PC-3 (cell line): ENCODE data around the gene OTUD1. TPM values are rescaled to one million over a fixed set of nuclear protein-coding genes. Genes with fewer than 3 reads are reported as not detected.

Experiments used
- ATAC-seq: fragments of 200-7000 bp; cut with Tn5 transposase; 2 replicates; pipeline ENCODE4 v1.9.1; 2020; ENCODE audit warnings: mild to moderate bottlenecking, moderate library complexity
- BruUV-seq: library from RNA; stranded (reverse); fragments of 400-500 nt; replicated peaks from 2 replicates; lab custom pipeline; 2021; lab: Mats Ljungman, UMichigan
- CTCF ChIA-PET: fragments of 300-600 bp; sonication (Branson Sonifier 250); formaldehyde crosslinking; loops from one replicate; lab custom pipeline; 2022; ENCODE audit warnings: antibody characterized with exemption; lab: Charles Lee
- POLR2A ChIA-PET: fragments of 300-600 bp; sonication (Branson Sonifier 250); formaldehyde crosslinking; loops from one replicate; lab custom pipeline; 2022; ENCODE audit warnings: antibody characterized with exemption; ENCODE audit not compliant: unreplicated experiment; lab: Charles Lee
- DNase-seq: peaks from one replicate; pipeline ENCODE4 v3.0.0-alpha.2; 2015
- H2AFZ ChIP-seq: fragments of 300-600 bp; sonication (generic); 2 replicates; pipeline ENCODE4 v1.6.0; 2016; ENCODE audit warnings: antibody characterized with exemption, low read length
- H3F3A ChIP-seq: fragments of 300-600 bp; sonication (generic); one replicate; pipeline ENCODE4 v1.6.0; 2017; ENCODE audit warnings: antibody characterized with exemption, low read length, control low read depth, mild to moderate bottlenecking; ENCODE audit not compliant: unreplicated experiment
- H3K27ac ChIP-seq: fragments of 300-600 bp; sonication (generic); 2 replicates; pipeline ENCODE4 v1.5.1; 2016; ENCODE audit warnings: mild to moderate bottlenecking, low read length
- H3K27me3 ChIP-seq: fragments of 300-600 bp; sonication (generic); 2 replicates; pipeline ENCODE4 v1.6.1; 2016; ENCODE audit warnings: low read length, mixed read lengths
- H3K36me3 ChIP-seq: fragments of 300-600 bp; sonication (generic); 2 replicates; pipeline ENCODE4 v1.6.1; 2016; ENCODE audit warnings: low read depth, mixed run types, low read length, mixed read lengths
- H3K4me1 ChIP-seq: fragments of 300-600 bp; sonication (generic); 2 replicates; pipeline ENCODE4 v1.5.1; 2016; ENCODE audit warnings: low read length; ENCODE audit not compliant: insufficient read depth
- H3K4me2 ChIP-seq: fragments of 300-600 bp; sonication (generic); 2 replicates; pipeline ENCODE4 v1.6.0; 2016; ENCODE audit warnings: low read length
- H3K4me3 ChIP-seq: fragments of 300-600 bp; sonication (generic); 2 replicates; pipeline ENCODE4 v1.5.1; 2016; ENCODE audit warnings: mild to moderate bottlenecking, low read length, mixed read lengths
- H3K79me2 ChIP-seq: fragments of 300-600 bp; sonication (generic); 2 replicates; pipeline ENCODE4 v1.6.1; 2017; ENCODE audit warnings: low read length, mixed read lengths
- H3K9ac ChIP-seq: fragments of 300-600 bp; sonication (generic); 2 replicates; pipeline ENCODE4 v1.6.0; 2016; ENCODE audit warnings: mild to moderate bottlenecking, low read length
- H3K9me2 ChIP-seq: fragments of 300-600 bp; sonication (generic); replicated peaks from 2 replicates; pipeline ENCODE4 v1.6.1; 2016; ENCODE audit warnings: mixed run types, low read length, mixed read lengths
- H3K9me3 ChIP-seq: fragments of 300-600 bp; sonication (generic); 2 replicates; pipeline ENCODE4 v1.6.1; 2016; ENCODE audit warnings: low read length, mixed read lengths
- H4K20me1 ChIP-seq: fragments of 300-600 bp; sonication (generic); 2 replicates; pipeline ENCODE4 v1.6.1; 2016; ENCODE audit warnings: low read length, mixed read lengths
- EZH2 ChIP-seq: fragments of 300-600 bp; sonication (generic); IDR thresholded peaks from one replicate; pipeline ENCODE4 v1.6.1; 2017; ENCODE audit warnings: antibody characterized with exemption, mild to moderate bottlenecking, low read length; ENCODE audit not compliant: unreplicated experiment
- EZH2phosphoT487 ChIP-seq: fragments of 300-600 bp; sonication (generic); IDR thresholded peaks from 2 replicates; pipeline ENCODE4 v1.6.1; 2018; ENCODE audit warnings: mild to moderate bottlenecking, antibody characterized with exemption, low read length, borderline replicate concordance
- intact Hi-C: fragments of 100-400 bp; cut with micrococcal nuclease; formaldehyde crosslinking; loops from 2 replicates; pipeline ENCODE4 v1.9.0; 2023
- total RNA-seq: library from RNA; depleted of rRNA; stranded (reverse); fragments of >200 nt; gene quantifications from 2 replicates; pipeline ENCODE4 v1.2.3, GENCODE V29; 2014
- TF ChIP-seq, protein P1 (sequence below): fragments of 300-600 bp; sonication (generic); conservative IDR thresholded peaks from 2 replicates; pipeline ENCODE4 v1.5.1; 2017; ENCODE audit warnings: antibody characterized with exemption, low read depth, mild to moderate bottlenecking, low read length

OTUD1 gene
- total RNA-seq, 1 experiment from 2014 or later, result 6.0 TPM

DNA sequence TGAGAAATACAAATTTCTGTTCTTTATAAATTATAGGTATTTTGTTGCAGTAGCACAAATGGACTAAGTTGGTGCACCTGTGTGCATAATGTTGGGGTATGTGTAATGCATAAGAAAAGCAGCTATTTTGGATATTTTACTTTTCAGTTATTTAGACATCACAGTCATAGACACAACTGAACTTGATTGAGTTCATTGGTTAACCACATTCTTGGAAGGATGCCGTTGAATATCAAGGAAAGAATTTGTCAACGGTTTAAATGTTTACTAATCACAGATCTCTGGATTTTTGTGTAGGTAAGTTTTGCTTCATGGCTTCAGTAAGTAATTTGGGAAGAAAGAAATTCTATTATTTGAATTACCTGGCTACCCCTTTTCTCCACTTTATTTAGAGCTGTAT is 4.1 kb downstream of the OTUD1 start:
- H3F3A ChIP-seq, result no peaks in the 10 kb centered on the region
- intact Hi-C loops, result loop anchor here (5.0 kb wide), 2 partner anchors 69 to 84 kb away; no protein-coding TSS in a partner anchor
- H3K36me3 ChIP-seq, result no peaks in the 10 kb centered on the region
- no peak overlapping the region for H3K27ac ChIP-seq
- ChIA-PET POLR2A (no interaction called here), CTCF (no interaction called here)
- H3K4me3 ChIP-seq, result 0 out of 2 replicates have a peak overlapping the region, but pooled peaks have one; percentile 79
- H3K4me1 ChIP-seq, result peaks cover 34% of the 10 kb centered on the region
- no peaks in the 10 kb centered on the region for H3K9me2 ChIP-seq
- H3K9ac ChIP-seq, result no peak overlapping the region
- peak overlapping the region; percentile 86 for H3K4me2 ChIP-seq
- peaks cover 15% of the 10 kb centered on the region for H4K20me1 ChIP-seq
- peaks cover 30% of the 10 kb centered on the region for H3K79me2 ChIP-seq
- TF ChIP-seq EZH2 (no peak), EZH2phosphoT487 (no peak)
- TF ChIP-seq, protein P1, sequence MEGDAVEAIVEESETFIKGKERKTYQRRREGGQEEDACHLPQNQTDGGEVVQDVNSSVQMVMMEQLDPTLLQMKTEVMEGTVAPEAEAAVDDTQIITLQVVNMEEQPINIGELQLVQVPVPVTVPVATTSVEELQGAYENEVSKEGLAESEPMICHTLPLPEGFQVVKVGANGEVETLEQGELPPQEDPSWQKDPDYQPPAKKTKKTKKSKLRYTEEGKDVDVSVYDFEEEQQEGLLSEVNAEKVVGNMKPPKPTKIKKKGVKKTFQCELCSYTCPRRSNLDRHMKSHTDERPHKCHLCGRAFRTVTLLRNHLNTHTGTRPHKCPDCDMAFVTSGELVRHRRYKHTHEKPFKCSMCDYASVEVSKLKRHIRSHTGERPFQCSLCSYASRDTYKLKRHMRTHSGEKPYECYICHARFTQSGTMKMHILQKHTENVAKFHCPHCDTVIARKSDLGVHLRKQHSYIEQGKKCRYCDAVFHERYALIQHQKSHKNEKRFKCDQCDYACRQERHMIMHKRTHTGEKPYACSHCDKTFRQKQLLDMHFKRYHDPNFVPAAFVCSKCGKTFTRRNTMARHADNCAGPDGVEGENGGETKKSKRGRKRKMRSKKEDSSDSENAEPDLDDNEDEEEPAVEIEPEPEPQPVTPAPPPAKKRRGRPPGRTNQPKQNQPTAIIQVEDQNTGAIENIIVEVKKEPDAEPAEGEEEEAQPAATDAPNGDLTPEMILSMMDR, result no peak
- no peaks in the 10 kb centered on the region for H3K27me3 ChIP-seq
- H2AFZ ChIP-seq, result no peak overlapping the region
- no TSS peak for BruUV-seq
- DNase-seq (peak; percentile 64), ATAC-seq (no peak)
- no peaks in the 10 kb centered on the region for H3K9me3 ChIP-seq

DNA sequence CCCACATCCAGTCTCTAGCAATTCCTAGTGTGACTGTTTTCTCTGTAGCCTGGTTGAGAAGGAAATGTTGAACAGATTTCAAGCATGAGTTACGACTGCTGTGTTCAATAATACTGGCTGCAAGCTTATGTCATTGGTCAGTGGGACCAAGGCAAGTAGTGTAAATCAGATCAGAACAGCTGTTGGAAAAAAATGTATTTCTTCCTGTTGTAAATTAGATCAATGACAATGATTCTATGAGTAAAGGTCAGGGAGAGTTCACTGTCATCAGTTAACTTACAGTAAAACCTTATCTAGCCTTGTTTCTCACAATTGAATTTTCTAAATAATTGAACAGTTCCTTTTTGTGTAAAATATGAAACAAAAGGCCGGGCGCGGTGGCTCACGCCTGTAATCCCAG is 6.7 kb downstream of the OTUD1 start:
- H3K4me3 ChIP-seq, result no peak overlapping the region
- CTCF ChIA-PET, result no interaction called here
- no peak for DNase-seq

DNA sequence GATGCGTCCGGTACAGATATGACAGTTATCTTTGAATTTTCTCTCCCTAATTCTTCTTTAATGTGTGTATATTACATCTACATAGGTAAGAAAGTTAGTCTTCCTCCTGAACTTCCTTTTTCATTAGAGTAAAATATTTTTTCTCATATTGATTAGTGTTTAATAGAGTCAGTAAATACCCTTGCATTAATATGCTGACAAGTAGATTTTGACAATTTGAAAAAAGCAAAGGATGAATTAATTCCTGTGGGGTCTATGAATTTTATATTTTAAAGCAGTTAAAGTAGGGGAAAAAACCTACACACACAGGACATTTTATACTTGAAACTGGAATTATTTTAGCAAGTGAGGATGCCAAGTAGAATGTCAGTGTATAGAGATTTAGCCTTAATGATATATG is 9.4 kb downstream of the OTUD1 start:
- H3K9me2 ChIP-seq, result no peaks in the 10 kb centered on the region
- H4K20me1 ChIP-seq, result no peaks in the 10 kb centered on the region
- H3K4me2 ChIP-seq, result no peak overlapping the region
- no peak overlapping the region for H3K4me3 ChIP-seq
- H3K27me3 ChIP-seq, result no peaks in the 10 kb centered on the region
- H3K27ac ChIP-seq, result no peak overlapping the region
- no peaks in the 10 kb centered on the region for H3F3A ChIP-seq
- no TSS peak for BruUV-seq
- H3K9me3 ChIP-seq, result no peaks in the 10 kb centered on the region
- intact Hi-C loops, result no loop called here
- H3K9ac ChIP-seq, result no peak overlapping the region
- ATAC-seq, result no peak
- no peak overlapping the region for H2AFZ ChIP-seq
- ChIA-PET POLR2A (no interaction called here), CTCF (no interaction called here)
- TF ChIP-seq EZH2, result no peak
- no peak for TF ChIP-seq EZH2phosphoT487
- TF ChIP-seq, protein P1, result no peak
- no peaks in the 10 kb centered on the region for H3K79me2 ChIP-seq
- peaks cover 5% of the 10 kb centered on the region; the same call in 1 of the 2 replicates for H3K4me1 ChIP-seq
- H3K36me3 ChIP-seq, result no peaks in the 10 kb centered on the region
- no peak for DNase-seq

More for the DNA sequence above, 6.7 kb downstream of the OTUD1 start:
- H4K20me1 ChIP-seq, result peaks cover 15% of the 10 kb centered on the region
- H3K9me3 ChIP-seq, result no peaks in the 10 kb centered on the region
- TF ChIP-seq EZH2phosphoT487 (no peak), EZH2 (no peak)
- TF ChIP-seq, protein P1, result no peak
- H3K27ac ChIP-seq, result no peak overlapping the region
- H3F3A ChIP-seq, result no peaks in the 10 kb centered on the region
- ATAC-seq, result no peak
- no TSS peak for BruUV-seq
- no peaks in the 10 kb centered on the region for H3K36me3 ChIP-seq
- peaks cover 23% of the 10 kb centered on the region for H3K79me2 ChIP-seq
- no peak overlapping the region for H3K4me2 ChIP-seq
- POLR2A ChIA-PET, result no interaction called here
- no peak overlapping the region for H2AFZ ChIP-seq
- H3K4me1 ChIP-seq, result peaks cover 29% of the 10 kb centered on the region
- intact Hi-C loops, result no loop called here
- H3K9me2 ChIP-seq, result no peaks in the 10 kb centered on the region
- H3K27me3 ChIP-seq, result no peaks in the 10 kb centered on the region
- H3K9ac ChIP-seq, result no peak overlapping the region
